Gastrocnemius medialis (tissue), 4 donors: ENCODE results near the gene KMT2E.

Experiments
- POLR2A ChIP-seq, 2 donors: fragments of 450-650 bp; IDR thresholded peaks; one replicate each; pipeline ENCODE4 v1.6.1; 2017; ENCODE audit warnings: antibody characterized with exemption in 2 of 2, mild to moderate bottlenecking in 2 of 2, moderate library complexity in 2 of 2
- TF ChIP-seq, protein P1 (sequence below), 5 experiments: fragments of 450-650 bp in 3 of 5; fragments of 200-600 bp in 2 of 5; sonication (generic) in 2 of 5; IDR thresholded peaks in 4 of 5; conservative IDR thresholded peaks in 1 of 5; 1 replicate in 4 of 5; 2 replicates in 1 of 5; pipeline ENCODE4 v1.5.1; 2016 to 2019; ENCODE audit warnings: antibody characterized with exemption in 5 of 5, mild to moderate bottlenecking in 3 of 5, moderate library complexity in 3 of 5

GRCh38 chr7:105013221-105013815, 687 bp upstream of the KMT2E start:
- TF ChIP-seq, protein P1, sequence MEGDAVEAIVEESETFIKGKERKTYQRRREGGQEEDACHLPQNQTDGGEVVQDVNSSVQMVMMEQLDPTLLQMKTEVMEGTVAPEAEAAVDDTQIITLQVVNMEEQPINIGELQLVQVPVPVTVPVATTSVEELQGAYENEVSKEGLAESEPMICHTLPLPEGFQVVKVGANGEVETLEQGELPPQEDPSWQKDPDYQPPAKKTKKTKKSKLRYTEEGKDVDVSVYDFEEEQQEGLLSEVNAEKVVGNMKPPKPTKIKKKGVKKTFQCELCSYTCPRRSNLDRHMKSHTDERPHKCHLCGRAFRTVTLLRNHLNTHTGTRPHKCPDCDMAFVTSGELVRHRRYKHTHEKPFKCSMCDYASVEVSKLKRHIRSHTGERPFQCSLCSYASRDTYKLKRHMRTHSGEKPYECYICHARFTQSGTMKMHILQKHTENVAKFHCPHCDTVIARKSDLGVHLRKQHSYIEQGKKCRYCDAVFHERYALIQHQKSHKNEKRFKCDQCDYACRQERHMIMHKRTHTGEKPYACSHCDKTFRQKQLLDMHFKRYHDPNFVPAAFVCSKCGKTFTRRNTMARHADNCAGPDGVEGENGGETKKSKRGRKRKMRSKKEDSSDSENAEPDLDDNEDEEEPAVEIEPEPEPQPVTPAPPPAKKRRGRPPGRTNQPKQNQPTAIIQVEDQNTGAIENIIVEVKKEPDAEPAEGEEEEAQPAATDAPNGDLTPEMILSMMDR (IDR thresholded peaks at IDR 0.05 in 4 of 5, conservative IDR thresholded peaks at IDR 0.05 in 1 of 5) = peak; percentile 45 to 78 (median 65)
- peak; percentile 95 to 97 for TF ChIP-seq POLR2A (IDR thresholded peaks at IDR 0.05)
